Measurements from ENCODE around the gene SPOUT1. TPM values are rescaled to one million over a fixed set of nuclear protein-coding genes. Genes with fewer than 3 reads are reported as not detected.

Gene SPOUT1
- total and polyA plus RNA-seq, 10 of the 15 experiments (the other 5 are each of a cell fraction or from before 2014, with no cell fraction given), result 5.7 to 95.0 (median 40.6) TPM

DNA sequence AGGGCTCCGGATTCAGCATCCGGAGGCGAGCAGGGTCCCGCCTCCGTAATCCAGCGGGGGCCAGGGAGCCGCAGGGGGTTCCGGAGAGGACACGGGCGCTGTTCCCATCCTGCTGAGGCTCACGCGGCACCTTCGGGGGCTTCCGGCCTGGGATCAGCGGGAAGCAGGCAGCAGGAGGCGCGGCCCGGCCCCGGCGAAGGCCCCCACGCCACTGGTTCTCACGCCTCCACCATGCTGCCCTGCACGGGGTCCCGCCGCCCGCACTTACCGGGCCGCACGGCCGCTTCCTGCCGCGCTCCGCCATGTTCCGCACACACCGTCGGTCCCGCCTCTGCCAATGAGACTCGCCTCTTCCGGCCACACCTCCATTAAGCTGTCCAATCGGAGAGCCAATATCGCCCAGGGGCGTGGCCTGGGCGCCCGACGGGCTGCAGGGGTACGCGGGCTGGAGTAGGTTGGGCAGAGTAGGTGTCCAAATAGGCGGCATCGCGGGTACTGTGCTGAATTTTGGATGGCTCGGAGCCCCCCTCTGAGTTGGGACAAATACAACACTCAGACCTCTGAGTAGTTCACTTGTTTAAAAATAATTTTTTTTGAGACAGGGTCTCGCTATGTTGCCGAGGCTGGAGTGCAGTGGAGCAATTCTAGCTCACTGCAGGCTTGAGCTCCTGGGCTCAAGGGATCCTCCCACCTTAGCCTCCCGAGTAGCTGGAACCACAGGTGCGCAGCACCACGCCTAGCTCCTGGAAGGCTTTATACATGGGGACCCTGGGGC is at the start of gene SPOUT1 (continued):
- no peak for TF ChIP-seq CUX1 (IDR thresholded peaks at IDR 0.05; ENCODE audit: insufficient replicate concordance, low read depth, low read length)
- no peak for TF ChIP-seq CEBPB (IDR thresholded peaks at IDR 0.05; ENCODE audit: borderline replicate concordance in 1 of 2, low read depth in 2 of 2, low read length in 2 of 2)
- no peak for TF ChIP-seq NR2C1 (IDR thresholded peaks at IDR 0.05)
- TF ChIP-seq HCFC1 (IDR thresholded peaks at IDR 0.05; ENCODE audit: low read length), result no peak
- 0 out of 2 replicates have a peak, but pooled peaks have one; percentile 69 for TF ChIP-seq LARP7 (IDR thresholded peaks at IDR 0.05)
- TF ChIP-seq, protein P1, sequence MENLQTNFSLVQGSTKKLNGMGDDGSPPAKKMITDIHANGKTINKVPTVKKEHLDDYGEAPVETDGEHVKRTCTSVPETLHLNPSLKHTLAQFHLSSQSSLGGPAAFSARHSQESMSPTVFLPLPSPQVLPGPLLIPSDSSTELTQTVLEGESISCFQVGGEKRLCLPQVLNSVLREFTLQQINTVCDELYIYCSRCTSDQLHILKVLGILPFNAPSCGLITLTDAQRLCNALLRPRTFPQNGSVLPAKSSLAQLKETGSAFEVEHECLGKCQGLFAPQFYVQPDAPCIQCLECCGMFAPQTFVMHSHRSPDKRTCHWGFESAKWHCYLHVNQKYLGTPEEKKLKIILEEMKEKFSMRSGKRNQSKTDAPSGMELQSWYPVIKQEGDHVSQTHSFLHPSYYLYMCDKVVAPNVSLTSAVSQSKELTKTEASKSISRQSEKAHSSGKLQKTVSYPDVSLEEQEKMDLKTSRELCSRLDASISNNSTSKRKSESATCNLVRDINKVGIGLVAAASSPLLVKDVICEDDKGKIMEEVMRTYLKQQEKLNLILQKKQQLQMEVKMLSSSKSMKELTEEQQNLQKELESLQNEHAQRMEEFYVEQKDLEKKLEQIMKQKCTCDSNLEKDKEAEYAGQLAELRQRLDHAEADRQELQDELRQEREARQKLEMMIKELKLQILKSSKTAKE (IDR thresholded peaks at IDR 0.05; ENCODE audit: low read depth, poor library complexity, severe bottlenecking), result no peak
- TF ChIP-seq RELB (IDR thresholded peaks at IDR 0.05; ENCODE audit: low read depth), result peak; percentile 84
- no peak for TF ChIP-seq NFXL1 (IDR thresholded peaks at IDR 0.05; ENCODE audit: borderline replicate concordance)
- TF ChIP-seq ZNF622 (IDR thresholded peaks at IDR 0.05), result no peak
- no peak for TF ChIP-seq NR2C2 (IDR thresholded peaks at IDR 0.05; ENCODE audit: borderline replicate concordance, control insufficient read depth, insufficient read length, low read depth)
- TF ChIP-seq ZNF24 (IDR thresholded peaks at IDR 0.05), result no peak
- TF ChIP-seq PAX8 (IDR thresholded peaks at IDR 0.05), result no peak
- peak; percentile 78; the same call in 1 of the 2 replicates for TF ChIP-seq POLR2AphosphoS2 (IDR thresholded peaks at IDR 0.05; ENCODE audit: low read depth, low read length)
- peak; percentile 70 for TF ChIP-seq DPF2 (IDR thresholded peaks at IDR 0.05)
- peak; percentile 89 for TF ChIP-seq TAF1 (IDR thresholded peaks at IDR 0.05; ENCODE audit: borderline replicate concordance, low read depth, low read length)
- peak; percentile 75; the same call in 1 of the 2 replicates for TF ChIP-seq NFYB (IDR thresholded peaks at IDR 0.05; ENCODE audit: insufficient read depth, low read depth, low read length)
- TF ChIP-seq MLLT1 (IDR thresholded peaks at IDR 0.05), result no peak
- no peak for TF ChIP-seq STAT1 (conservative IDR thresholded peaks at IDR 0.05)
- TF ChIP-seq CHD1 (IDR thresholded peaks at IDR 0.05; ENCODE audit: low read depth, low read length), result no peak
- TF ChIP-seq SIX5 (IDR thresholded peaks at IDR 0.05; ENCODE audit: low read depth, low read length, severe bottlenecking), result no peak

All from GM12878 (cell line).